Retinal pigment epithelial cell (primary cell): ENCODE measurements around the gene SEMA7A.

ENCODE experiments used
- DNase-seq: peaks from one replicate; pipeline ENCODE4 v3.0.0-alpha.2; 2010; ENCODE audit warnings: low read depth
- H3K4me3 ChIP-seq: 2 replicates; pipeline ENCODE4 v1.5.1; 2011; ENCODE audit warnings: mild to moderate bottlenecking, low read length, control low read depth, moderate library complexity
- CTCF ChIP-seq: conservative IDR thresholded peaks from 2 replicates; pipeline ENCODE4 v1.5.1; 2011; ENCODE audit warnings: low read depth, low read length, control low read depth, inconsistent platforms

SEMA7A gene

GRCh38 chr15:74410502-74410901 lies 23.3 kb downstream of the SEMA7A start:
- H3K4me3 ChIP-seq, result no peak overlapping the region
- no peak for DNase-seq
- no peak for TF ChIP-seq CTCF

- DNase-seq, result no peak
- H3K4me3 ChIP-seq, result no peak overlapping the region
- no peak for TF ChIP-seq CTCF
Measured at GRCh38 chr15:74409225-74409624, 24.5 kb downstream of the SEMA7A start.

GRCh38 chr15:74408815-74409214 lies 24.9 kb downstream of the SEMA7A start:
- no peak for TF ChIP-seq CTCF

GRCh38 chr15:74408385-74408784 lies 25.4 kb downstream of the SEMA7A start:
- H3K4me3 ChIP-seq, result no peak overlapping the region
- no peak for DNase-seq
- no peak for TF ChIP-seq CTCF

More at GRCh38 chr15:74408815-74409214, 24.9 kb downstream of the SEMA7A start:
- DNase-seq, result no peak
- no peak overlapping the region for H3K4me3 ChIP-seq

- H3K4me3 ChIP-seq, result no peak overlapping the region
- TF ChIP-seq CTCF, result no peak
- DNase-seq, result peak; percentile 61
Measured at GRCh38 chr15:74406992-74407705, 26.6 kb downstream of the SEMA7A start.

- DNase-seq, result no peak
- H3K4me3 ChIP-seq, result no peak overlapping the region
- no peak for TF ChIP-seq CTCF
Measured at GRCh38 chr15:74406517-74406916, 27.2 kb downstream of the SEMA7A start.

GRCh38 chr15:74405823-74406222 lies 27.9 kb downstream of the SEMA7A start:
- TF ChIP-seq CTCF, result no peak

More at GRCh38 chr15:74405823-74406222, 27.9 kb downstream of the SEMA7A start:
- no peak for DNase-seq
- no peak overlapping the region for H3K4me3 ChIP-seq
